Measurements from ENCODE around the gene DLGAP1. TPM values are rescaled to one million over a fixed set of nuclear protein-coding genes. Genes with fewer than 3 reads are reported as not detected.

The DLGAP1 gene
- total and polyA plus RNA-seq, 2 of the 8 experiments (the other 6 are each of a cell fraction or from before 2014, with no cell fraction given), result 11.8 to 16.9 TPM

GRCh38 chr18:4335386-4335785, 119.7 kb downstream of the DLGAP1 start:
- Histone ChIP-seq H3K9ac (replicated peaks in 1 of 4; ENCODE audit: extremely low read depth in 1 of 4, low read depth in 3 of 4, low read length in 3 of 4) (no peak overlapping the region), H3K18ac (ENCODE audit: extremely low read depth, low read length) (no peak overlapping the region), H3K9me3 (ENCODE audit: insufficient read depth in 2 of 2, low read depth in 1 of 2, low read length in 1 of 2) (no peaks in the 10 kb centered on the region), H3K23me2 (ENCODE audit: low read depth, low read length) (no peaks in the 10 kb centered on the region), H3K56ac (replicated peaks; ENCODE audit: insufficient read length, low read depth, low read length) (no peak overlapping the region), H4K20me1 (replicated peaks in 1 of 2; ENCODE audit: control insufficient read depth in 1 of 2, insufficient read depth in 2 of 2, low read length in 2 of 2) (peaks cover 0 to 2% of the 10 kb centered on the region in 2 experiments), H4K5ac (ENCODE audit: insufficient read length, low read depth, low read length) (no peak overlapping the region), H4K91ac (replicated peaks; ENCODE audit: insufficient read length, low read length) (no peak overlapping the region), H2BK15ac (ENCODE audit: low read length) (no peak overlapping the region), H2BK20ac (ENCODE audit: low read length) (no peak overlapping the region), H3K23ac (ENCODE audit: insufficient read length) (no peak overlapping the region), H2BK120ac (replicated peaks; ENCODE audit: low read depth, low read length) (no peak overlapping the region), H3K79me1 (ENCODE audit: low read depth, low read length) (0 out of 2 replicates have a peak, but pooled peaks cover 2% of the 10 kb centered on the region), H3K4me3 (ENCODE audit: extremely low read depth in 1 of 4, insufficient read depth in 2 of 4, low read depth in 3 of 4, low read length in 4 of 4) (no peak overlapping the region), H4K8ac (ENCODE audit: extremely low read depth, insufficient read depth, low read length) (no peak overlapping the region), H3K79me2 (ENCODE audit: control insufficient read depth in 1 of 2, insufficient read depth in 2 of 2, low read length in 2 of 2) (peaks cover 0 to 13% of the 10 kb centered on the region in 2 experiments; a peak in 2 of 4 replicates), H3K36me3 (ENCODE audit: control insufficient read depth in 2 of 4, insufficient read depth in 4 of 4, low read length in 3 of 4) (no peaks in the 10 kb centered on the region), H3K27ac (ENCODE audit: low read depth, low read length) (no peak overlapping the region), H3K27me3 (replicated peaks in 1 of 4; ENCODE audit: control insufficient read depth in 3 of 4, extremely low read depth in 1 of 4, insufficient read depth in 3 of 4, low read length in 3 of 4) (no peaks in the 10 kb centered on the region), H3K4me1 (replicated peaks in 1 of 4; ENCODE audit: control insufficient read depth in 3 of 4, insufficient read depth in 4 of 4, low read length in 3 of 4) (peaks cover 0 to 3% (median 2%) of the 10 kb centered on the region in 4 experiments; a peak in 2 of 7 replicates), H2BK12ac (ENCODE audit: low read depth, low read length) (no peak overlapping the region), H2BK5ac (ENCODE audit: low read depth, low read length) (no peak overlapping the region), H2AFZ (ENCODE audit: low read length) (no peak overlapping the region), H2AK5ac (ENCODE audit: low read depth, low read length) (no peak overlapping the region), H3K4ac (replicated peaks; ENCODE audit: insufficient read length, low read depth, low read length) (no peak overlapping the region), H3K4me2 (ENCODE audit: insufficient read depth in 1 of 2, low read depth in 2 of 2, low read length in 2 of 2) (no peak overlapping the region), H3K14ac (ENCODE audit: insufficient read length) (no peak overlapping the region)
- FAIRE-seq (peak; percentile 7), DNase-seq (ENCODE audit: low read depth in 1 of 2, low spot score in 2 of 2) (no peak)
- CTCF ChIA-PET (ENCODE audit: partially characterized antibody), result interaction anchor here (1.0 kb wide), 1 partner anchor 12 kb away, joined by 3 read pairs; no protein-coding TSS in a partner anchor
- POLR2A ChIA-PET (ENCODE audit: partially characterized antibody), result interaction anchor here (1.6 kb wide), 1 partner anchor 229 kb away, joined by 6 read pairs; no protein-coding TSS in a partner anchor
- TF ChIP-seq MAFK (IDR thresholded peaks at IDR 0.05; ENCODE audit: low read depth, low read length) (no peak), CHD1 (IDR thresholded peaks at IDR 0.05; ENCODE audit: low read depth, low read length) (no peak), JUND (IDR thresholded peaks at IDR 0.05; ENCODE audit: low read length) (no peak), SIRT6 (IDR thresholded peaks at IDR 0.05; ENCODE audit: low read length) (no peak), CHD2 (IDR thresholded peaks at IDR 0.05; ENCODE audit: low read length) (no peak), EZH2 (IDR thresholded peaks at IDR 0.05; ENCODE audit: low read depth, low read length, severe bottlenecking) (no peak), JUN (IDR thresholded peaks at IDR 0.05; ENCODE audit: low read depth, low read length) (no peak), TAF1 (IDR thresholded peaks at IDR 0.05; ENCODE audit: low read depth, low read length) (no peak), YY1 (IDR thresholded peaks at IDR 0.05; ENCODE audit: low read depth, low read length) (no peak)
- 44% methylated on average over 1 of the region's 1 CpG; no CpG with 5 or more reads in 1 of the 2 experiments for WGBS, 2 experiments (ENCODE audit: extremely low coverage in 1 of 2, insufficient coverage in 1 of 2, insufficient read length in 1 of 2, insufficient replicate concordance in 2 of 2, low coverage in 1 of 2, low lambda C conversion rate in 2 of 2, missing lambda C conversion rate in 1 of 2)
